Endothelial cell (in vitro differentiated cells): ENCODE measurements around the gene GAK. TPM values are rescaled to one million over a fixed set of nuclear protein-coding genes. Genes with fewer than 3 reads are reported as not detected.

Experiments
- DNase-seq: peaks from one replicate; pipeline ENCODE4 v3.0.0; 2021; ENCODE audit warnings: low spot score
- H3K27ac Mint-ChIP-seq: one replicate; pipeline ENCODE4 v1.8.0; 2021; ENCODE audit warnings: mixed read lengths, inconsistent platforms; ENCODE audit not compliant: unreplicated experiment
- H3K27me3 Mint-ChIP-seq: one replicate; pipeline ENCODE4 v1.8.0; 2021; ENCODE audit warnings: mild to moderate bottlenecking, moderate library complexity, mixed read lengths, inconsistent platforms; ENCODE audit not compliant: unreplicated experiment
- H3K36me3 Mint-ChIP-seq: one replicate; pipeline ENCODE4 v1.8.0; 2021; ENCODE audit warnings: mild to moderate bottlenecking, low read depth, mixed read lengths, inconsistent platforms; ENCODE audit not compliant: unreplicated experiment
- H3K4me1 Mint-ChIP-seq: one replicate; pipeline ENCODE4 v1.8.0; 2021; ENCODE audit warnings: mild to moderate bottlenecking, mixed read lengths, inconsistent platforms; ENCODE audit not compliant: unreplicated experiment
- H3K4me3 Mint-ChIP-seq: one replicate; pipeline ENCODE4 v1.8.0; 2021; ENCODE audit warnings: mild to moderate bottlenecking, mixed read lengths, inconsistent platforms; ENCODE audit not compliant: unreplicated experiment
- H3K9me3 Mint-ChIP-seq: one replicate; pipeline ENCODE4 v1.8.0; 2021; ENCODE audit warnings: mixed read lengths, inconsistent platforms; ENCODE audit not compliant: unreplicated experiment
- total RNA-seq: library from RNA; stranded (reverse); fragmentation: NEBNext Ultra II Directional; extraction: Animal tissue kit (Norgen Biotek cat#: 25700); gene quantifications from one replicate; pipeline ENCODE4 v1.2.1, GENCODE V29; 2021; ENCODE audit not compliant: unreplicated experiment
- TF ChIP-seq, protein P1 (sequence below): fragments of 200-600 bp; sonication (generic); IDR thresholded peaks from one replicate; pipeline ENCODE4 v1.5.0; 2021; ENCODE audit warnings: antibody characterized with exemption; ENCODE audit not compliant: unreplicated experiment

GAK gene
- total RNA-seq, 1 donor from 2014 or later: 112 TPM

DNA sequence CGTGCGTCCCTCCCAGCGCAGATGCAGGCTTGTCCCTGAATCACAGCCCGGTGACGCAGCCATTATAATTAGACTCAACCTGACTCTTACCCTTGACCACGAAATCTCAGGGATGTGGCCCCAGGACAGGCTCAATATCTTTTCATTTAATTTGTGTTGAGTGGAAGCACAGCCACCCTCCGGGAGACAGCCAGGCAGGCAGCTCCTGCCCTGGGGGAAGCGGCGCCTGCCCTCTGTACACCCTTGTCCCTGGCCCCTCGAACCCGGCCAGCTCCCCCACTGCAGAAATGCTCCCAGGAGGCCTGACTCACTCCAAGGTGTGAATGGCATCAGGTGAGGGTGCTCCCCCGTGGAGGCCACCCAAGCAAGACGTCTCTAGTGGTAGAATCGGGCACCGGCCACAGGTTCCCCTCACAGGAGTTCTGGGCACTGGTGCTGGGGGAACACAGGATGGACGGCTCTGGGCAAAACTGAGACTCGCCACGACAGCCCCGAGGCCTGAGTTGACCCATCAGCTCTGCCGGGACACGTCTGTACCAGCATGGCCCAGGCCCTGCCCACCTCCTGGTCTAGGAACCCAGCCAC is 108.8 kb downstream of the GAK start:
- DNase-seq: no peak
- H3K27ac Mint-ChIP-seq: no peak overlapping the region
- no peaks in the 10 kb centered on the region for H3K9me3 Mint-ChIP-seq
- H3K4me3 Mint-ChIP-seq: peak overlapping the region; percentile 15
- TF ChIP-seq, protein P1, sequence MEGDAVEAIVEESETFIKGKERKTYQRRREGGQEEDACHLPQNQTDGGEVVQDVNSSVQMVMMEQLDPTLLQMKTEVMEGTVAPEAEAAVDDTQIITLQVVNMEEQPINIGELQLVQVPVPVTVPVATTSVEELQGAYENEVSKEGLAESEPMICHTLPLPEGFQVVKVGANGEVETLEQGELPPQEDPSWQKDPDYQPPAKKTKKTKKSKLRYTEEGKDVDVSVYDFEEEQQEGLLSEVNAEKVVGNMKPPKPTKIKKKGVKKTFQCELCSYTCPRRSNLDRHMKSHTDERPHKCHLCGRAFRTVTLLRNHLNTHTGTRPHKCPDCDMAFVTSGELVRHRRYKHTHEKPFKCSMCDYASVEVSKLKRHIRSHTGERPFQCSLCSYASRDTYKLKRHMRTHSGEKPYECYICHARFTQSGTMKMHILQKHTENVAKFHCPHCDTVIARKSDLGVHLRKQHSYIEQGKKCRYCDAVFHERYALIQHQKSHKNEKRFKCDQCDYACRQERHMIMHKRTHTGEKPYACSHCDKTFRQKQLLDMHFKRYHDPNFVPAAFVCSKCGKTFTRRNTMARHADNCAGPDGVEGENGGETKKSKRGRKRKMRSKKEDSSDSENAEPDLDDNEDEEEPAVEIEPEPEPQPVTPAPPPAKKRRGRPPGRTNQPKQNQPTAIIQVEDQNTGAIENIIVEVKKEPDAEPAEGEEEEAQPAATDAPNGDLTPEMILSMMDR: no peak
- peaks cover 9% of the 10 kb centered on the region for H3K36me3 Mint-ChIP-seq
- H3K4me1 Mint-ChIP-seq: peaks cover 4% of the 10 kb centered on the region
- H3K27me3 Mint-ChIP-seq: peaks cover 23% of the 10 kb centered on the region

DNA sequence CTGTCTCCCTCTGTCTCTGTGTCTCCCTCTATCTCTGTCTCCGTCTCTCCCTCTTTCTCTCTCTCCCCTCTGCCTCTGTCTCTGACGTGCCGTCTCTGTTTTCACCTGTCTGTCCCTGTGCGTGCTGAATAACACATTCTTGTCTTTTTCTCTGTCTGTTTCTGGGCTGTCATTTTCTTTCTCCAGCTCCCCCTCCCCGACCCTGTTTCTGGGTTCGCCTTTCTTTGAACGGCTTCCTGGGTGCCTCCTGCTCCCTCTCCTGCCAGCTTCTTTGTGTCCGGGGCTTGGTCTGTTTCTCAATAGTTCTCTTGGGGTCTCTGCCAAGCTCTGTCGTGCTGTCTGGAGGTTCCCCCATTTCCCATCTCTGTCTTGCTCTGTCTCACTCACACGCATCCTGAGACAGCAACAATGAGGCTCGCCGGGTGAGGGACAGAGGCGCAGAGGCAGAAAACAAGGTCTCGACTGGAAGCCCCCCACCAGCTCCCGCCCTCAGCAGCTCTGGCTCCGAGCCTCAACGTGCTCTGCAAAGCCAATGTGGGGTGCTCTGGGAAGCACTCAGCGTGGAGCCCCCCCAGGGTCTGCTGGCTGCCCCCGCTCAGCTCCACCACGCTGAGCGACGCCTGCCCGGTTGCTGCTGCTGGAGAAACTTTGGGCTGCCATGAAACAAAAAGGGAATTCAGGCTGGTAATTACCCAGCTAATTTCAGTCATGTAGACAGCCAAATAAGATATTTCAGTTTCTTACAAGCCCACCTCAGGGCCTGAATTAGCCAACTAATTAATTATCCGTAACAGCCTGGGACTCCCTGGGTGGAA is 109.5 kb downstream of the GAK start:
- Mint-ChIP-seq H3K4me1 (no peaks in the 10 kb centered on the region), H3K36me3 (peaks cover 4% of the 10 kb centered on the region), H3K9me3 (no peaks in the 10 kb centered on the region), H3K4me3 (peak overlapping the region; percentile 15), H3K27ac (no peak overlapping the region), H3K27me3 (peaks cover 16% of the 10 kb centered on the region)
- TF ChIP-seq, protein P1: no peak
- no peak for DNase-seq

DNA sequence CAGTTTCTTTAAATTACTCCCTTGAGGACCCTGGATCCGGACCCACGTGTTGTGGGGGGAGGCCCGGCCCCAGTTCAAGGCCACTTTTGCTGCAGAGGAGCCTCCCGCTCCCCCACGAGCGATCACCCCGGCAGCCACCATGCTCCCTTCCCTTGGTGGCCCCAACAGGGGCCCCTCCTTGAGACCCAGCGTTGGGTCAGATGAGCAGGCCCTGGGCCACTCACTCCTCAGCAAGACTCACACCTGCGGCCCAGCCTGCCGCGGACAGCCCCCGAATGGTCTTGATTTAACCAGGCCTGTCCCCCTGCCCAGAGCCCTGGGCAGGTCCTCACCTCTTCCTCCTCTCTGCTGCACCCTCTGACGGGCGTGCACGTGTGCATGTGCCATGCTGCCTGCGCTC is 110.5 kb downstream of the GAK start:
- peaks cover 15% of the 10 kb centered on the region for H3K27me3 Mint-ChIP-seq
- DNase-seq: no peak

DNA sequence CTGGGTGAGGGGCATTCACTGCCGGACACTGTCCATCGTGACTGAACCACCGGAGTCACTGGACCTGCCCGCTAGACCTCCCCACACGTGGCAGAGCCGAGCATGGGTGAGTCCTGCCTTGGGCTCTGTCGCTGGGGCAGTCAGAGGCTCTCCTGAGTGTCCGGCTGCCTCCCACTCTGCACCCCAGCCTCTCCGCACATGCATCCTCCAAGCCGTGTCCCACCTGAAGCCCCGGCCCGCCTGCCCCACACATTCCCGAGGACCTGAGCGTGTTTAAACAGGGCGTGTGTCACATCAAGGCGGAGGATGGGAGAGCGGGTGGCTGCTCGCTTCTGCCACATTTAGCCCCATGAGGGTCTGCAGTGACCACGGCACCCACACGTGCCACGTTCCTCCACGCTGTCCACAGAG is 110.9 kb downstream of the GAK start:
- no peak for DNase-seq

More for the DNA sequence above, 110.5 kb downstream of the GAK start:
- Mint-ChIP-seq H3K36me3 (peaks cover 4% of the 10 kb centered on the region), H3K9me3 (no peaks in the 10 kb centered on the region), H3K4me3 (no peak overlapping the region), H3K27ac (no peak overlapping the region), H3K4me1 (no peaks in the 10 kb centered on the region)
- TF ChIP-seq, protein P1: no peak

More for the DNA sequence above, 110.9 kb downstream of the GAK start:
- Mint-ChIP-seq H3K4me3 (no peak overlapping the region), H3K27me3 (peaks cover 16% of the 10 kb centered on the region), H3K27ac (no peak overlapping the region), H3K36me3 (peaks cover 4% of the 10 kb centered on the region), H3K4me1 (no peaks in the 10 kb centered on the region), H3K9me3 (no peaks in the 10 kb centered on the region)
- TF ChIP-seq, protein P1: no peak
